GM20431 (cell line): ENCODE measurements around the gene FKBP1B.

Experiments
- in situ Hi-C: fragments of 300-500 bp; cut with MseI, MboI; formaldehyde crosslinking; loops from one replicate; pipeline ENCODE4 v1.15.0; 2020; ENCODE audit warnings: low sequenced_read_pairs; ENCODE audit not compliant: unreplicated experiment

Gene FKBP1B

DNA sequence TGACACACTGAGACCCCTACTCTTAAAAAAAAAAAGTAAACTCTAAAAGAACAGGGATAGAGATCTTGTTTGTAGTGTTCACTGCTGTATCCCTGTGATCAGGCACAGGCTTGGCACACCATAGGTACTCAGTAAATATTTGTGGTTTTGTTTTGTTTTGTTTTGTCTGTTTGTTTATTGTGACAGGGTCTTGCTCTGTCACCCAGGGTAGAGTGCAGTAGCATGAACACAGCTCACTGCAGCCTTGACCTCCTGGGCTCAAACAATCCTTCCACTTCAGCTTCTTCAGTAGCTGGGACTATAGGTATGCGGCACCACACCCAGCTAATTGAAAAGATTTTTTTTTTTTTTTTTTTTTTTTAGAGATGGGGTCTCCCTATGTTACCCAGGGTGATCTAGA, 3.4 kb downstream of the FKBP1B start:
- in situ Hi-C loops, result loop anchor here (25.0 kb wide), 1 partner anchor 241 kb away; no protein-coding TSS in a partner anchor

DNA sequence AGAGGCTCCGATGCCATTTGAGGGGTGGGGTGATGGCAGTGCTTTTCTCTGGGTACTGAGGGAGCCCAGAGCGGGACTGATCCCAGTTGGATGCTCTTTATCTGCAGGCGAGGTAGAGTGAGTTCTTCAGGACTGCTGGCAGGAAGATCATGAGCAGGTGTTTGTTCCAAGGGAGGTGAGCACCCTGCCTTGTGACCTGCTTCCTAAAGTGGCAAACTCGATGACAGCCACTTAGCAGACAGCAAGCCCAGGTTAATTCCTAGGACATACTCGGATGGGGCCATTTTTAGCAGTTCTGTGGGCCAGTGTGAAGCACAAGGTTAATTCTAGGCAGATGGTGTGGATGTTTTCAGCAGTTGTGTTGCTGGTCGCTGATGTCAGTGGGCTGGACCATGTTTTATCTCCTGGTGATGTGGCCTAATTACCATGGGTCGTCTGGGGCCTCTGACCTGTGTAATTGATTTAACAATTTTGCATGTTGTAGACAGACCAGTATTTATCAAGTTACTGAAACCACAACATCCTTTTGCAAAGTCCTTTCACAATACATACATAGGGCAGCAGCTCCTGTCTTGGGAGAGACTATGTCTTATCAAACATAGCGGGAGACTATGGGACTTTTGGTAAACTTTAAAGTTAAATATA, 4.9 kb downstream of the FKBP1B start:
- in situ Hi-C loops, result loop anchor here (25.0 kb wide), 1 partner anchor 242 kb away; no protein-coding TSS in a partner anchor

DNA sequence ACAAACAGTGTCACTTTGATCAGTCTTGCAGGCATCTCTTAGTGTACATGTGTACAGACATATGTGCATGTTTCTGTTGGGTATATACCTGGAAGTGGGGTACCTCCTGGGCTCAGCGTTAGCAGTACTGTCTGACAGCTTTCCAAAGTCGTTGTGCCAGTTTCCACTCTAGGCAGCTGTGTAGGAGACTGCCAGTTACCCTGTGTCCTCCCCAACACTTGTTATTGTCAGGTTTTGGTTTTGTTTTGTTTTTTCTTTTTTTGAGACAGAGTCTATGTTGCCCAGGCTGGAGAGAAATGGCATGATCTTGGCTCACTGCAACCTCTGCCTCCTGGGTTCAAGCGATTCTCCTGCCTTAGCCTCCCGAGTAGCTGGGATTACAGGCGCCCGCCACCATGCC, 6.2 kb downstream of the FKBP1B start:
- in situ Hi-C loops, result loop anchor here (25.0 kb wide), 1 partner anchor 243 kb away; no protein-coding TSS in a partner anchor

DNA sequence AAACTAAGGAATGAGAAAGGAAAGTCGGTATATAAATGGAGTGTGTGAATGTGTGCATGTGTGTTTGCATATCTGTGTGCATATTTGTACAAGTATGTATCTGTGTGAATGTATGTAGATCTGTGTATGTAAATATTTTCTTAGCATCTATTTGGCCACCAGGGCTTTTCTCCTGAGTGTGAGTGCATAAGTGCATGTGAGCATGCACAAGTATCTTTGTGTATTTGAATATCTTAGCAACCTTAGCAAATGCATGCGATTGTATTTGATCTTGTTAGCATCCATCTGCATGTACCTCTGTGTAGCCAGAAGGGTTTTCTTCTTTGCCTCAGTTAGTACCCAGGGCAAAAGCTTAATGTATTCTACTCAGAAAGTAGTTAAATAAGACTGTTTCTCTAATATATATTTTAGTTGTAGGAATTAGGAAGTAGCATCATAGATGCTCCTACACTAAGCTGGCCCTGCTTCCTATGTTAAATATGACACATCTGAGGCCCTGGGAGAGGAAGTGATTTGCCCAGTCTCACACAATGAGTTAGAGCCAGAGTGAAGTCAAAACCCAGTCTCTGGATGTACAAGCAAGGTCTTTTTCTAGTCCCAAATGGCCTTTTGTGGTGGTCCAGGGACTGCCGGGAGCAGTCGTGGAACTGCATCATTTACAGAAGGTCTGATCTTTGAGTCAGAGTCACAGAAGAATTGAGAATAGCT, 9.2 kb downstream of the FKBP1B start:
- in situ Hi-C loops, result loop anchor here (25.0 kb wide), 1 partner anchor 246 kb away; no protein-coding TSS in a partner anchor

DNA sequence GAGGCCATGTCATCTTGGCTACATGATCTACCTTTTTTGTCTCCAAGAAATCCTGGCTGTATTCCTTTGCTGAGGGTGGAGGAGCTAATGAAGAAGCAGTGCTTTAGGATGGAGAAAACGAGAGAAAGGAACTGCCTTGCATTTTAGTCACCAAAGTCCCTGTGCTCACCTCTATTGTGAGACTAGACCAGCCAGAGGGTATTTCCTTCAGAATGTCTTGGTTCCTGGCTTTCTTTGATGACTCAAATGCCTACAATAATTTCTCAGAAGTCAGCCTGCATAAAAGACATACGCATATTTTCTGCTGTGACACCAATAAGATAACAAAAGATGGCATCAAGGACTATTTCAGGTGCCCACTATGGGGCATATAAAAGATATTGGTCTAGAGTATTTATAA, 15.8 kb downstream of the FKBP1B start:
- in situ Hi-C loops, result loop anchor here (25.0 kb wide), 1 partner anchor 253 kb away; no protein-coding TSS in a partner anchor

DNA sequence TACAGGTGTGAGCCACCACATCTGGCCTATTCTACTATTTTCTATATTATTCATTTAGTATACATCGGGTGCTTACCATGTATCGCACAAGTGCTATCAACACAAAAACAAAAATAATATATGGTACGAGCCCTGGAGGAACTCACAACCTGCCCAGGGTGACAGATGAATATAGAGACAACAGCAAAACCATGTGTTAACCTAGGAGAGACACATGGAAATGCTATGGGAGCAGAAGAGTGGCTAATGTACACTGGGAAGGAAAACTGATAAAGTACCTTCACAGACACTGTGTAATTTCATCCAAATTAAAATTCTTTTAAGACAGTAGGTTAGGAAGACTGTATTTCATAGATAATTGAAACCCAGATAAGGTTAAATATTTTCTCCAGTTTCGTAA, 22.7 kb downstream of the FKBP1B start:
- in situ Hi-C loops, result loop anchor here (25.0 kb wide), 1 partner anchor 260 kb away; no protein-coding TSS in a partner anchor

DNA sequence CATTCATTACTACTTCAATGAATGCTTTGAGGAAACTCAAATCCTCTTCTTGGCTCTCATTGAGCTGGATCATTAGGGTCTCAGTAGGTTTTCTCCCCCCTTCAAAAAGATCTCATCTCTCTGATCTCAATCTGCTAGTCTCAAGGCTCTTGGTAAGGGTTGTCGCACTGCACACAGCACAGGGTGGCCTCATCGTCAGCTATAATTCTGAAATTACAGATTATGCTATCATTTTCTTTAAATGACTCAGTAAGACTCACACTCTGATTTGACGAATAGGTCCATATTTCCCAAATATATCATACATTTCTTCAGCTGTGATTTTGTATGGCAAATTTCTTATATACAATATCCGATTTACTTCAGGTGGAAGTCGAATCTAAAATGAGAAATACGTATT, 24.3 kb downstream of the FKBP1B start:
- in situ Hi-C loops, result loop anchor here (25.0 kb wide), 1 partner anchor 262 kb away; no protein-coding TSS in a partner anchor

DNA sequence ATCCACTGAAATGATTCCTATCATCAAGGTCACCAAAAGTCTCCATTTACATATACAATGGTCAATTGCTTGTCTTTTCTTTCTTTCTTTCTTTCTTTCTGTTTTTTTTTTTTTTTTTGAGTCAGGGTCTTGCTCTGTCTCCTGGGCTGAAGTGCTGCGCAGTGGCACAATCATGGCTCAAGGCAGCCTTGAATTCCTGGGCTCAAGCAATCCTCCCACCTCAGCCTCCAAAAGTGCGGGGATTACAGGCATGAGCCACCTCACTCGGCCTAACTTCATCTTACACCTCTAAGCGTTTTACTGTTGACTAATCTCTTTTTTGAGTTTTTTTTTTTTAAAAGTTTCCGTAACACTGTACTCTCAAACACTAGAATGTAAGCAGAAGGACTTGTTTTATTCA, 25.7 kb downstream of the FKBP1B start:
- in situ Hi-C loops, result no loop called here

DNA sequence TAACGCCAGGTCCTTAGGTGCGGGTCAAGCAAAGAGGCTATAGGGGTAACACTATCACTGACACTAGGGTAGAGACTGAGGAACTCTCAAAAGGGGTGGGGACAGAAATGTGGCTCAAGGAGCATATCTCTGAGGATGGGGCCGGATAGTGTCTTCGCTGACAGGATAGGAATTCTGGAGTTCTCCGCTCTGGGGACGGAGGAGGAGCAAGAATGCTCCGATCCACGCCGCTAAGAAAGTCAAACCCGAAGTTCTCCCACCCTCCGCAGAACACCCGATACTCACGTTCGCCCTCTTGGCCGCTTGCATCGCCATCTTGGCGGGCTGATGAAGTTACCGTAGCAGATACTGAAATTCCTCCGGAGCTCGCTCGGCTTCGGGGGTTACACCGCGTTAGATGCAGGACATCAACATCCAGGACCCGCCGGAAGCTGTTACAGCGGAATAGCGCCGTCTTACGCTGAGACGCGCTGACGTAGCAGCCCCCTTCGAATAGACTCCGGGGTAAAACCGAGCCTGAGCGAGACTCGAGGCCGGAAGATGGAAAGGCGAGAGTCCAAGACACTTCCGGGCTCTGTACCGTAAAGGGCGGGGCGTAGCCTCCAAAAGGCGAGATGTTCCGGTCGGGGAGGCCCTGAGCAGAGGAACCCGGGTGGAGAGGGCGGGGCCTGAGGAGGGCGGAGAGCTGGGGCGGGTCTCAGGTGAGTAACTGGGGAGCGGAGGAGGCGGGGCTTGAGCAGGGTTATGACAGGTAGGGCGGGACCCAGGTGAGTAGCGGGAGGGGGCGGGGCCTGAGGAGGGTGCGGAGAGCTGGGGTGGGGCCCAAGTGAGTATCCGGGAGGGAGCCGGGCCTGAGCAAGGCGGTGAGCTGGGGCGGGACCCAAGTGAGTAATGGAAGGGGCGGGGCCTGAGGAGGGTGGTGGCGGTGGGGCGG, 26.6 kb downstream of the FKBP1B start, which contains the start of gene SF3B6:
Gene SF3B6, minus strand, starts transcription at position 412 of the 934 bp plus-strand sequence. Its CDS starts 97 bp downstream, at position 315.
- in situ Hi-C loops, result no loop called here

DNA sequence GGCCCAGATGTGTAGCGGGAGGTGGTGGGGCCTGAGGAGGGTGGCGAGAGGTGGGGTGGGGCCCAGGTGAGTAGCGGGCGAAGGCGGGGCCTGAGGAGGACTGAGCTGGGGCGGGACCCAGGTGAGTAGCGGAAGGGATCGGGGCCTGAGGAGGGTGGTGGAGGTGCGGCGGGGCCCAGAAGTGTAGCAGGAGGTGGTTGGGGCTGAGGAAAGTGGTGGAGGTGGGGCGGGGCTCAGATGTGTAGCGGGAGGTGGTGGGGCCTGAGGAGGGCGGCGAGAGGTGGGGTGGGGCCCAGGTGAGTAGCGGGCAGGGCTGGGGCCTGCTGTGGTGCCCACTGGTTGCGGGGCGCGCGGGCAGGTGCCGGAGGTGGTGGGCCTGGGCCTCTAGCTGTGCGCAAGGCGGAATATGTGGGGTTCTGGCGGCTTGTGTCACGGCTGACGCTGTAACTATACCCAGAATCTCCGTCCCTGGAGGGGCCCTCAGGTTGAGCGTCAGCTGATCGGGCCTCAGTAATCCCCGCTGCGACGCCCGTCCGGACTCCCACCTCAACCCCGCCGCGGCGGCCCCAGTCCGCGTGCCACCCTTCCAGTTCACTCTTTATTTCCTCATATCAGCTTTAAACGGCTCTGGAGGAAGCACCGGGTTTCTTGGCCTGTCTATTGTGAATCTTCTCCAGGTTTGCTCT, 27.5 kb downstream of the FKBP1B start:
- in situ Hi-C loops, result no loop called here

DNA sequence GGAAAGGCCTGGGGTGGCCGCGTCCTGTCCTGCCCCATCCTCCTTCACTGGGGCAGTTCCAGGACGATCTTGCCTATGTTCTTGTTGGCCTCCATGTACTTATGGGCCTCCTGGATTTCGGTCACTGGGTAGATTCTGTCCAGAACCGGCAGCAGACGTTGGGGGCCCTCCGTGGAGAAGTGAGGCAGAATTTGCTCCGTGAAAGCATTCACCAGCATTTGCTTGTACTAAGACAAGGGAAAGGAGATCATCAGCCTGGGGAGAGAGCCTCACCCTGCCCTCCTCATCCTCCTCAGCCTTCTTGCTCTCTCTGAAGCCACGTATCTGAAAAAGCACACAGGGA, 28.0 kb downstream of the FKBP1B start:
- in situ Hi-C loops, result no loop called here

DNA sequence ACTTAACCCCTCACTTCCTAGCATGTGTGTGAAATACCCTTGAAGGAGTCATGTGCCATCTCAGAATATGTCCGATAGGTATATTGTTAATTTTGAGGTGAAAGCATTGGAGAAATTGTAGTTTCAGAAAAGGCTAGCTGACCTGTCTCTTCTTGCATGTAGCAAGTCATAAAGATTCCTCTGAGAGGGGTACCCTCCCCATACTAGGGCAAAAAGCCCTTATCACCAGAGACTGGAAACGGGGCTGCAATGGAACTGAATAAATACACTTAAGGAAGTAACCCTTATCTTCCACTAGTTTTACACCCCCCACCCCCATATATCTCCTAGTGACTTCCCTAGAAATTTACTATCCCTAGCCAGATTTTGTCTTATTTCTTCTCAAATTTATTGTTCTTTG, 28.3 kb downstream of the FKBP1B start:
- in situ Hi-C loops, result no loop called here

DNA sequence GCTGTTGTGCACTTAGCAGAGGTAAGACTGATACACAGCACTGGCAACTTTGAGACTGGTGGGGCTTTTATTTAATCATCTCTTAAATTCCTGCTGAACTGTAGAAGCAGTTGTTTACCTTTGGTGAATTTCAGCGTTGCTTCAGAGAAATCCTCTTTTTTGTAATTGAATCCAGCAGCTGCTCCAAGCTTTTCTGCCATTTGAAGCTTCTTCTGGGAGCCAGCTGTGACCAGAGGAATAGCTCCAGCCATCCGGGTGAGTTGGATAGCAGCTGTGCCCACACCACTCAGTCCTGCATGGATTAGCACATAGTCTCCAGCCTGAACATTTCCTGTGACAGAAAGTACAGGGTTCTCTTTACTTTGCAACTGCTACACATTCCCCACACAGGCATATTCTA, 31.2 kb downstream of the FKBP1B start:
- in situ Hi-C loops, result no loop called here

DNA sequence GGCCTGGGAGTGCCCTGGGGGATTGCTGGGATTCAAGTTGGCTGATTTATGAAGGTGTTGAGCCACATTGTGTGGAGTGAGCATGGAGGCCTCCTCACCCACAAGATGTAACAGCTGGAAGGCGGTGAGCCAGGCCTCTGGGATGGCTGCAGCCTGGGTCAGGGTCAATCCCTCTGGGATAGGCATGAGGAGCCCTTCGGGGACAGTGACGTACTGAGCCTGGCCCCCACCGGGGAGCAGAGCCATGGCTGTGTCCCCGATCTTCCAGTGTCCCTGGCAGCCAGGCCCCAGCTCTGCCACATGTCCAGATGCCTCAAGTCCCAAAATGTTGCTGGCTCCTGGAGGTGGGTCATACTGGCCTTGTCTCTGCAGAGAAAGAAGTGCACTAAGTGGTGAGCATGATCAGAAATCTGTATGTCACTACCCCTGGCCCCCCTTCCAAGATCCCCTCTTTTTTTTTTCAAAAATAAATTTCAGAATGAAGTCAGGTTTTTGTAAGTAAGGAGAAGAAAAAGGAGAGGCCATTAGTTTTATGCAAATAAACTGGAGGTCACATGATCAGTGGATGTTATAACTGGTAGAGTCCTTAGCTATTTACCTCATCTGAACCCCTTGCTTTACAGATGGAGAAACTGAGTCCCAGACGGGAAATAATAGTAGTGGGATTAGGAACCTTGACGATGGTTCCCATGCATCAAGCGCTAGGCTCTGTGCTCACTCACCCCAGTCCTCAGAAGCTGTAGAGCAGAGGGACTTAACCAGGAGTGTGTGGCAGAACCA, 33.4 kb downstream of the FKBP1B start:
- in situ Hi-C loops, result no loop called here

DNA sequence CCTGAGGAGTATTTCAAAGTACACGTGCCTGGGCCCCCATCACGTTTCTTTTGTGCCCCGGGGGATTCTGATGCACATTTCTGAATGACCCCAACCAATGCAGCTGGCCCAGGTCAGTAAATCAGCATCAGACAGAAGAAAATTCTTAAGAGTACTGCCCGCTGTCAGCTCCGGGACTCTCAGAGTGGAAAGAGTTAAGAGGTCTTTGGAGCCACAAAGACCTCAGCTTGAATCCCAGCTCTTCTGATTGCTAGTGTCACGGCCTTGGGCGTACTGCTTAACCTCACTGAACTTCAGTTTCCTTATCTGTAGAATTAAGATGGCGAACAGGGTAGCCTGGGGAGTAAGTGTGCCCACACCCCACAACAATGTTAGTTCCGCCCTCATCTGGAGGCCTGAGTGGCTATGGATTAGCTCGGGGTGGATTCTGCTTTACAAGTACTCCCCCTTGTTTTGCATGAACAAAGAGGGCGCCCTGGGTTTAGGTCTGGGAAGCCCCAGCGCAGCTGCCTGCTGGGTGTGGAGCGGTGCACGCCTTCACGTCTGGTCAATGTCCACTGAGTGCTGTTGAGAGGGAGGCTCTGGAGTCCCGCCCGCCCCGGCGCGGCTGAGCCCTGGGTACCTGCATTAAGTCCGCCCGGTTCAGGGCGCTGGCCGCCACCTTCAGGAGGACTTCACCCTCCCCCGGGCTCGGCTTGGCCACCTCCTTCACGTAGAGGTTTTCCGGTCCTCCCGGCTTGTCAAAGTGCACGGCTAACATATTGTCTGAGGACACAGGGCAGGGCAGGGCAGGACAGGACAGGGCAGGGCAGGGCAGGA, 34.2 kb downstream of the FKBP1B start:
- in situ Hi-C loops, result no loop called here

DNA sequence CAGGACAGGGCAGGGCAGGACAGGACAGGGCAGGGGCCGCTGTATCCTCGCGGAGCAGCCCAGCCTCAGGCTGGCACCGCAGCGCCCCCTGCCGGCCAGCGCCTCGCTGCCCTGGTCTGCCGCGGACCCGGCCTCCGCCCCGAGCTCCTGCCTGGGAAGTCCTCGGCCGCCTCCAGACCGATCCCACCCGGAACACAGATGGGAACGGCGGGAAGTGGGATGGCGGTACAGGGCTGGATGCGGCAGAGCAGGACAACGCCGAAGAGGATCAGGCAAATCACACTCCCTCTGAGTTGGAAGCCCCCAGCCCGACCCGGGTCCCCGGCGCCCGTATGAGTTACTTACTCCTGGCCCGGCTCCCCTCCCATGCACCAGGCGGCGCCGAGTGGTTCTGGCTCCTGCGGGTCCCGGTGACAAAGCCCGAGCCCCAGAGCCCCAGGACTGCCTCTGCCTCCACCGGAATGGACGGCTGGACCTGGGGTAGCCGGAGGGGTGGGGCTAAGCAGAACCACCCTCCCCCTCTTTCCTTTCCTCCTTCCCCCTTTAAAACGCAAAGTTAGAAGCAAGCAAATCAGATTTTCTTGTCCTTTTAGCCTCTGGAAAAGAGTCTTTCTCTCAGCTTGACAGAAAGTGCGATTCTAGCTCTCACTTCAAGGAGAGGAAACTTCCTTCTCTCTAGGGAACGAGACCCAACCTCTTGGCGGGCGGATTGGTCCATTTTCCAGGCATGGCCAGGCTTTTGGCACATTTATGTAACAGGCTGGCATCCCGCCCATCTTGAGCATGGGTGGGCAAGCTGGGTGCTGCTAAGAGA, 35.1 kb downstream of the FKBP1B start, which contains the start of gene TP53I3:
Gene TP53I3, minus strand, starts transcription at position 449 of the 814 bp plus-strand sequence. CDS start 508 bp downstream, outside the sequence.
- in situ Hi-C loops, result no loop called here

DNA sequence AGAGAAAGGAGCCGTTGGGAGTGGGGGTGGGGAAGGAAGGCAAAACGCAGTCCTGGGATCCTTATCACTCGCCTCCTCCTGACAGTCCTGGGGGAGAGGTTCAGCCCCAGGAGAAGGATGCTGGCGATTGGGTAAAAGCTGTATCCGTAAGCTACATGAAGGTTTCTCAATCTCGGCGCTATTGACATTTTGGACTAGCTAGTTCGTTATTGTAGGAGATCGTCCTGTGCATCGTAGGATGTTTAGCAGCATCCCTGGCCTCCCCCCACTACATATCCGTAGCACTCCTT, 35.6 kb downstream of the FKBP1B start:
- in situ Hi-C loops, result no loop called here
